Dermis lymphatic vessel endothelial cell (primary cell): ENCODE results near the gene CAPN10. TPM values are rescaled to one million over a fixed set of nuclear protein-coding genes. Genes with fewer than 3 reads are reported as not detected.

ENCODE experiments used
- total RNA-seq: library from RNA; depleted of rRNA; stranded (reverse); fragments of >200 nt; gene quantifications from 2 replicates; pipeline ENCODE4 v1.2.1, GENCODE V29; 2014

Gene CAPN10
- 23.2 and 26.7 TPM in 2 replicates for total RNA-seq

DNA sequence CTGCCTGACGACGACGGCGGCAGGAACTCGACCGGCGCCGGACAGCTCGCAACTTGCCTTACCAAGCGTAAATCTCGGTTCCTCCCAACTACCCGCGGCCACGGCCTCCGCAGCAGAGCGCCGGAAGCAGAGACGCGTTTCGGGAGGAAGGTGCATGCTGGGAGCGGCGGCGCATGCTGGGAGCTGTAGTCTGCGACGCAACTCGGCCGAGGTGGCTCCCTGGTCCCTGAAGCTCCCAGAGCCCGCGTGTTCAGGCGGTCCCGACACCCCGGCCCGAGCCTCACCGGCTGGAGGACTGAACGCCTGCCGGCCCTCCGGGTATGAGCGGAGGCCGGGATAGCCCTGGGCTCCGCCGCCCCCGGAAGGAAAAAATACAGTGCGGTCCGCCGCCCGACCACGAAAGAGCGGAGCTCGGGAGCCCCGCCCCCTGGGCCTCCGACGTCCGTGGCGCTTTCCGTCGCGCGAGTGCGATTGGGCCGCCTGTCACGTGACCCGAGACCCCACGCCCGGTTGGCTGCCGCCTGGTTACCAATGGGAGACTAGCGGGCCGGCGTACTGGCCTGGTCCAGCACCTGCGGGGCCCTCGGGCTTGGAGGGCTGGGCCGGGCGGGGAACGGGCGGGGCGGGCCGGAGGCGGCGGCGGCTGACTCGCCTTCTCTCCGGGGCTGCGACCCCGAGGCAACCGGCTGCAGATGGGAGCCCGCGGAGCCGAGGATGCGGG, at the start of gene CAPN10:
Gene CAPN10, plus strand, starts transcription at position 537 of the 721 bp plus-strand sequence. Its CDS starts 178 bp downstream, at position 715.

DNA sequence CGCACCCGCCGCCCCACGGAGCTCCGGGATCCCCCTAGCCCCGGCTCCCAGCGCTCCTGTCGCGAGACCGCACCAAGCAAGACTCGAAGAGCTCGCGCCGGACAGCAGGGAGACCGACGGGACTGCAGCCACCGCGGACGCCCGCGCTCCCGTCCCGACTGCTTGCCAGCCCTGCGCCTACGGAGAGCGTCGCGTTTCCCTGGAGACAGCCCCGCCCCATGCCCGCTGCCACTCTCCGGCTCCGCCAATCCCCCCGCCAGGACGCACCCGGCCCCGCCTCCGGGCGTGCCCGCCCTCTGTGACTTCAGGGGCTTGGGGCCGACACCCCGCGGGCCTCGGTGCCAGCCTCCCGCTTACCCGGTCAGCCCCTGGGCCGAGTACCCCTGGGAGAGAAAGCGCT, 28.7 kb upstream of the CAPN10 start, which contains the start of gene ANKMY1:
Gene ANKMY1, minus strand, starts transcription at position 181 of the 400 bp plus-strand sequence. CDS start 653 bp downstream, outside the sequence.

DNA sequence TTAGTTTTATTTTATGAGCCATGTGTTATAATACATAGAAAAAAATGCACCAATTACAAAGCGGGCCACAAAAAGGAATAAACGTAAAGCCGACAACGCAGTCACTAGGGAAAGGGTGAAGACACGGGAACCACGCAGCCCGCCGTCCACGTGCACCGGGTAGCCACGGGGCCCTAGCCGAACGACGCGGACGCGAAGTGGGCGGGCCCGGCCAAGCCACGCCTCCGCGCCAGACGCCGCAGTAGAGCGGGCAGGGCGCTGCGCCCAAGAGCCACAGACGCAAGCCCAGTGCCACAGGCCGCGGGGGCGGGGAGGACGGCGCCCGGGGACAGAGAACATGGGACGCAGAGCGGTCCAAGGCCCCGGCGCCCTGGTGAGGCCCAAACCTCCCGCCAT, 26.5 kb upstream of the CAPN10 start, which contains the start of gene DUSP28:
Gene DUSP28, plus strand, starts transcription at position 274 of the 396 bp plus-strand sequence. CDS start 328 bp downstream, outside the sequence.

GRCh38 chr2:240567872-240568677, 18.5 kb upstream of the CAPN10 start, which contains the start of gene RNPEPL1:
TSS of gene RNPEPL1 (plus strand) at chr2:240568484. CDS start at chr2:240568587, 103 bp downstream.

GRCh38 chr2:240624950-240625621, 38.6 kb downstream of the CAPN10 start, which contains the start of gene GPR35:
TSS of gene GPR35 (plus strand) at chr2:240625480. CDS start at chr2:240629953, 4,473 bp downstream.

Other genes with a start within 250 kb of the CAPN10 start
- gene GPC1, start 151.1 kb upstream of the CAPN10 start, total RNA-seq = 5.0 and 11.4 TPM in 2 replicates
- 4.8 and 5.4 TPM in 2 replicates for gene ANKMY1, start 28.7 kb upstream of the CAPN10 start, total RNA-seq
- 2.5 and 2.7 TPM in 2 replicates for gene DUSP28, start 26.4 kb upstream of the CAPN10 start, total RNA-seq
- gene RNPEPL1, start 18.2 kb upstream of the CAPN10 start, total RNA-seq = 18.0 and 18.7 TPM in 2 replicates
- 0.17 TPM in 1 of 2 replicates, not detected in the other for gene GPR35, start 38.7 kb downstream of the CAPN10 start, total RNA-seq
- gene AQP12B, start 96.2 kb downstream of the CAPN10 start, total RNA-seq = not detected in 2 replicates
- not detected in 2 replicates for gene AQP12A, start 105.1 kb downstream of the CAPN10 start, total RNA-seq
- under 0.01 TPM in 1 of 2 replicates, not detected in the other for gene KIF1A, start 233.5 kb downstream of the CAPN10 start, total RNA-seq